CD4-positive, alpha-beta T cell (primary cell): Measurements from ENCODE around the gene U2AF2. TPM values are rescaled to one million over a fixed set of nuclear protein-coding genes. Genes with fewer than 3 reads are reported as not detected.

Source experiments
- ATAC-seq: fragments of 200-7000 bp; cut with Tn5 transposase; one replicate; pipeline ENCODE4 v1.10.0; 2022; ENCODE audit warnings: mild to moderate bottlenecking; ENCODE audit not compliant: poor library complexity
- CTCF ChIA-PET: fragments of 350-600 bp; sonication (Branson Sonifier 250); formaldehyde crosslinking; loops from one replicate; lab custom pipeline; 2021; ENCODE audit warnings: antibody characterized with exemption, inconsistent platforms; lab: Charles Lee
- POLR2A ChIA-PET: fragments of 350-600 bp; sonication (Branson Sonifier 250); formaldehyde crosslinking; loops from one replicate; lab custom pipeline; 2021; ENCODE audit warnings: antibody characterized with exemption, inconsistent platforms; lab: Charles Lee
- DNase-seq, 14 experiments: peaks; one replicate each; pipeline ENCODE4 v3.0.0-alpha.2; 2013 to 2020; ENCODE audit warnings: mixed read lengths in 2 of 14
- H3K27ac ChIP-seq, 2 donors: one replicate each; pipeline versions ENCODE4 v1.5.1 to v1.7.0; 2013; ENCODE audit warnings: low read length in 2 of 2, low read depth in 1 of 2, mild to moderate bottlenecking in 1 of 2
- H3K27me3 ChIP-seq, 2 experiments: 1 replicate in 1 of 2; 2 replicates in 1 of 2; pipeline versions ENCODE4 v1.6.1 to v1.7.0; 2013; ENCODE audit warnings: low read length in 2 of 2, control low read depth in 1 of 2, mild to moderate bottlenecking in 1 of 2, moderate library complexity in 1 of 2; ENCODE audit not compliant: insufficient read depth in 2 of 2, control insufficient read depth in 1 of 2
- H3K36me3 ChIP-seq: one replicate; pipeline ENCODE4 v1.6.1; 2013; ENCODE audit warnings: low read length, control low read depth; ENCODE audit not compliant: insufficient read depth
- H3K4me1 ChIP-seq: one replicate; pipeline ENCODE4 v1.6.1; 2013; ENCODE audit warnings: low read length, control low read depth; ENCODE audit not compliant: insufficient read depth
- H3K4me3 ChIP-seq: one replicate; pipeline ENCODE4 v1.5.1; 2013; ENCODE audit warnings: mild to moderate bottlenecking, low read length, moderate library complexity
- H3K9me3 ChIP-seq, 2 experiments: 1 replicate in 1 of 2; 2 replicates in 1 of 2; pipeline versions ENCODE4 v1.6.1 to v1.7.0; 2013; ENCODE audit warnings: low read length in 2 of 2, mild to moderate bottlenecking in 2 of 2, control low read depth in 1 of 2, moderate library complexity in 1 of 2; ENCODE audit not compliant: control insufficient read depth in 1 of 2, insufficient read depth in 1 of 2
- H3K27ac Mint-ChIP-seq: one replicate; pipeline ENCODE4 v1.8.0; 2020; ENCODE audit warnings: mixed read lengths
- H3K27me3 Mint-ChIP-seq: one replicate; pipeline ENCODE4 v1.8.0; 2021; ENCODE audit warnings: mixed read lengths
- H3K36me3 Mint-ChIP-seq: one replicate; pipeline ENCODE4 v1.8.0; 2021; ENCODE audit warnings: low read depth, mixed read lengths
- H3K4me1 Mint-ChIP-seq: one replicate; pipeline ENCODE4 v1.8.0; 2021; ENCODE audit warnings: low read depth, mixed read lengths
- H3K4me3 Mint-ChIP-seq: one replicate; pipeline ENCODE4 v1.8.0; 2020; ENCODE audit warnings: mild to moderate bottlenecking, mixed read lengths
- H3K9me3 Mint-ChIP-seq: one replicate; pipeline ENCODE4 v1.8.0; 2020; ENCODE audit warnings: mixed read lengths
- CTCF ChIP-seq: fragments of 200-600 bp; IDR thresholded peaks from one replicate; pipeline ENCODE4 v1.8.0; 2022; ENCODE audit warnings: antibody characterized with exemption, mild to moderate bottlenecking
- intact Hi-C, 2 experiments: fragments of 100-400 bp; cut with DNase I in 1 of 2; cut with micrococcal nuclease in 1 of 2; formaldehyde crosslinking; loops; one replicate each; pipeline versions ENCODE4 v1.15.1 to v1.9.0; 2023 to 2025; cut with DNase I, micrococcal nuclease
- total RNA-seq, 174 experiments: library from RNA in 2 of 174; stranded (reverse) in 2 of 174; gene quantifications; one replicate each; pipeline ENCODE4 v1.2.3 and lab custom pipeline; 2021 to 2026

U2AF2 gene
- total RNA-seq, 2 experiments from 2014 or later, result 209 to 212 TPM

- Histone ChIP-seq H3K27me3 (no peaks in the 10 kb centered on the region), H3K4me3 (no peak overlapping the region), H3K27ac (no peak overlapping the region), H3K4me1 (peaks cover 14% of the 10 kb centered on the region), H3K36me3 (peaks cover 80% of the 10 kb centered on the region), H3K9me3 (no peaks in the 10 kb centered on the region)
- ATAC-seq (no peak), DNase-seq (no peak)
- TF ChIP-seq CTCF, result no peak
- H3K27me3 Mint-ChIP-seq, result no peaks in the 10 kb centered on the region
- H3K27ac Mint-ChIP-seq, result no peak overlapping the region
- peaks cover 68% of the 10 kb centered on the region for H3K36me3 Mint-ChIP-seq
- intact Hi-C loops, result no loop called here
- H3K4me3 Mint-ChIP-seq, result no peak overlapping the region
- ChIA-PET CTCF (no interaction called here), POLR2A (no interaction called here)
- no peaks in the 10 kb centered on the region for H3K9me3 Mint-ChIP-seq
- no peaks in the 10 kb centered on the region for H3K4me1 Mint-ChIP-seq
Observed at GRCh38 chr19:55691561-55692481, 37.0 kb downstream of the U2AF2 start.

GRCh38 chr19:55692681-55693081 is 37.8 kb downstream of the U2AF2 start:
- no peak overlapping the region for H3K27ac Mint-ChIP-seq
- H3K9me3 Mint-ChIP-seq, result no peaks in the 10 kb centered on the region
- H3K27me3 Mint-ChIP-seq, result no peaks in the 10 kb centered on the region
- H3K27ac ChIP-seq, result no peak overlapping the region
- DNase-seq (no peak), ATAC-seq (no peak)
- intact Hi-C loops, result no loop called here
- no peaks in the 10 kb centered on the region for H3K27me3 ChIP-seq
- no peak overlapping the region for H3K4me3 Mint-ChIP-seq
- TF ChIP-seq CTCF, result no peak
- no peaks in the 10 kb centered on the region for H3K9me3 ChIP-seq
- H3K4me1 ChIP-seq, result peaks cover 6% of the 10 kb centered on the region
- H3K36me3 ChIP-seq, result peaks cover 72% of the 10 kb centered on the region
- H3K4me3 ChIP-seq, result no peak overlapping the region
- peaks cover 68% of the 10 kb centered on the region for H3K36me3 Mint-ChIP-seq
- H3K4me1 Mint-ChIP-seq, result no peaks in the 10 kb centered on the region
- CTCF ChIA-PET, result no interaction called here
- POLR2A ChIA-PET, result no interaction called here

- Mint-ChIP-seq H3K4me1 (no peaks in the 10 kb centered on the region), H3K9me3 (no peaks in the 10 kb centered on the region), H3K27me3 (no peaks in the 10 kb centered on the region), H3K27ac (no peak overlapping the region), H3K36me3 (peaks cover 72% of the 10 kb centered on the region), H3K4me3 (no peak overlapping the region)
- ChIA-PET POLR2A (interaction anchor here (0.6 kb wide), 1 partner anchor 30 kb away, joined by 3 read pairs; no protein-coding TSS in a partner anchor), CTCF (no interaction called here)
- Histone ChIP-seq H3K36me3 (peaks cover 65% of the 10 kb centered on the region), H3K27me3 (no peaks in the 10 kb centered on the region), H3K9me3 (no peaks in the 10 kb centered on the region), H3K4me1 (peaks cover under 1% of the 10 kb centered on the region), H3K4me3 (no peak overlapping the region), H3K27ac (no peak overlapping the region)
- no peak for TF ChIP-seq CTCF
- DNase-seq (no peak), ATAC-seq (no peak)
- intact Hi-C loops, result no loop called here
Observed at GRCh38 chr19:55693336-55693974, 38.6 kb downstream of the U2AF2 start.
